ENCODE results near the gene BTBD7.
A peak's percentile ranks its signal among the peaks of the same experiment; 100 is the strongest.
"Not testable (repeated sequence)": the region's sequence is repeated elsewhere in the genome, so short reads cannot be mapped to it uniquely, and the experiment has no call there.

The BTBD7 gene

DNA sequence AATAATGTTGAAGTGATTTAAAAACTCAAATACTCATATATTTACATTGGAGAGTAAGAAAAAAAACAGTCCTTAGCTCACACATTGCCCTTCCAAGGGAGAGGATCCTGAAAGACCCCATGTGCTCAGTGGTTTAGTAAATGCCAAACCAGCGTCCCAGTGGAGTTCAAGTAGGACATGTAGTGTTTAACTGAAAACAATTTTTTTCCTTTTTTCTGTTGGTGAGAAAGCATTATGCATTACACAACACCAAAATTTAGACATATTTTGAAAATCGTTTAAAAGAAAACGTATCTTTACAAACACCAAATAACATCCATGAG, 92.2 kb downstream of the BTBD7 start:
- H3K4me3 ChIP-seq (ENCODE audit: low read depth, low read length): no peak overlapping the region
- in situ Hi-C loops (cut with HindIII; ENCODE audit: low sequenced_read_pairs): no loop called here
- no peak for DNase-seq (ENCODE audit: low read depth, low spot score)
- no peak for TF ChIP-seq CTCF (IDR thresholded peaks at IDR 0.05; ENCODE audit: low read depth, low read length)

DNA sequence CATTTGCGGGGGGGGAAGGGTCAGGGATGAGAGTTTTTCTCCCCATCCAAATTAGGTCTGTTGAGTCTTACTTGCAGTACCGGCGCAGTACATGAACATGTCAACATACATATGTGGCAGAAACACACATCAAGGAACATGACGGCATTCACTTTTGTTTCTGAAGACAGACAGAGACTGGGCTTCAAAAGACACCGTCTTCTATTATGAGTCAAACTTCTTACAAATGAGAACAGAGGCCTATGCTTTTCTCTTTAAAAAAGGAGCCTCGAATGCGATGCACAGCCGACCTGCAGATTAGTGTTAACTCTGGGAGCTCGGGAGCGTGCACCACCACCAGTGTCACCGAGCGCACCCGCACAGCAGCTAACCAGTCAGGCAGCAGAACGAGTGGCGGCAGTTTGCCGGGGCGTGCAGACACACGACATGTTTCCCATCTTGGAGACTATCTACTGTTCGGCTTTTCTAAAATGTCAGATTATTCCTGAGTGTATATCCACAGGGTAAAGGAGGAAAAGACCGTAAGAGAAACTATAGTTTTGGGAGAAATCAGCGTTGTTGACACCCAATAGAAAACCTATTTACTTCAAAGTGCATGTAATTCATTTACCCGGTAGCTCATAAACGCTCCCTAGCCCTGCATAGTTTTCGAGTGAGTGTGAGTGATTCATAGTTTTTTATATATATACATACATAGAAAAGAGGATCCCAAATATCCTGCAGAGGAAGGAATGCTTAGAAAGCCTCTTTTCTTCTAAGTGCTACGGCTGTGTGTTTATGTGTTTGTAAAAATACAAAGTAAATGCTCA, 92.8 kb downstream of the BTBD7 start:
- no peak overlapping the region for H3K4me3 ChIP-seq (ENCODE audit: low read depth, low read length)
- no peak for TF ChIP-seq CTCF (IDR thresholded peaks at IDR 0.05; ENCODE audit: low read depth, low read length)
- peak; percentile 67 for DNase-seq (ENCODE audit: low read depth, low spot score)
- in situ Hi-C loops (cut with HindIII; ENCODE audit: low sequenced_read_pairs): no loop called here

- in situ Hi-C loops (cut with HindIII; ENCODE audit: low sequenced_read_pairs): no loop called here
- peak; percentile 69 for DNase-seq (ENCODE audit: low read depth, low spot score)
- TF ChIP-seq CTCF (IDR thresholded peaks at IDR 0.05; ENCODE audit: low read depth, low read length): no peak
- no peak overlapping the region for H3K4me3 ChIP-seq (ENCODE audit: low read depth, low read length)
Measured at GRCh38 chr14:93234798-93235197, 98.0 kb downstream of the BTBD7 start.

DNA sequence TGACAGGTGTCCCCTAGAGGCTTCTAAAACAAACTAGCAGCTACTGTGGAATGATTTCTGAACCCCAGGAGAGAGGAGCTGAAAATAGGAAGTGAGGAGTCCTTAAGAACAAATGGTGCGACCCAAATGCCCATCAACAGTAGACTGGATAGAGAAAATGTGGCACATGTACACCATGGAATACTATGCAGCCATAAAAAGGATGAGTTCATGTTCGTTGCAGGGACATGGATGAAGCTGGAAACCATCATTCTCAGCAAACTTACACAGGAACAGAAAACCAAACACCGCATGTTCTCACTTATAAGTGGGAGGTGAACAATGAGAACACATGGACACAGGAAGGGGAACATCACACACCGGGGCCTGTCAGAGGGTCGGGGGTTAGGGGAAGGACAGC, 99.8 kb downstream of the BTBD7 start:
- H3K4me3 ChIP-seq (ENCODE audit: low read depth, low read length); in situ Hi-C loops (cut with HindIII; ENCODE audit: low sequenced_read_pairs); DNase-seq (ENCODE audit: low read depth, low spot score): not testable (repeated sequence)

- TF ChIP-seq CTCF (IDR thresholded peaks at IDR 0.05; ENCODE audit: low read depth, low read length): no peak
- in situ Hi-C loops (cut with HindIII; ENCODE audit: low sequenced_read_pairs): no loop called here
- DNase-seq (ENCODE audit: low read depth, low spot score): no peak
- peak overlapping the region; percentile 56 for H3K4me3 ChIP-seq (ENCODE audit: low read depth, low read length)
Measured at GRCh38 chr14:93232159-93232558, 100.7 kb downstream of the BTBD7 start.

- in situ Hi-C loops (cut with HindIII; ENCODE audit: low sequenced_read_pairs): no loop called here
- H3K4me3 ChIP-seq (ENCODE audit: low read depth, low read length): peak overlapping the region; percentile 56
Measured at GRCh38 chr14:93231129-93231979, 101.5 kb downstream of the BTBD7 start.

More at GRCh38 chr14:93231129-93231979, 101.5 kb downstream of the BTBD7 start:
- DNase-seq (ENCODE audit: low read depth, low spot score): peak; percentile 59
- TF ChIP-seq CTCF (IDR thresholded peaks at IDR 0.05; ENCODE audit: low read depth, low read length): no peak
